HG03139 (cell line): ENCODE measurements around the gene FILIP1.

Source experiments
- ATAC-seq: cut with Tn5 transposase; IDR thresholded peaks from one replicate; pipeline ENCODE4 v1.9.1; 2021; ENCODE audit not compliant: unreplicated experiment

Gene FILIP1

GRCh38 chr6:75279418-75279817, 214.2 kb downstream of the FILIP1 start:
- no peak for ATAC-seq

DNA sequence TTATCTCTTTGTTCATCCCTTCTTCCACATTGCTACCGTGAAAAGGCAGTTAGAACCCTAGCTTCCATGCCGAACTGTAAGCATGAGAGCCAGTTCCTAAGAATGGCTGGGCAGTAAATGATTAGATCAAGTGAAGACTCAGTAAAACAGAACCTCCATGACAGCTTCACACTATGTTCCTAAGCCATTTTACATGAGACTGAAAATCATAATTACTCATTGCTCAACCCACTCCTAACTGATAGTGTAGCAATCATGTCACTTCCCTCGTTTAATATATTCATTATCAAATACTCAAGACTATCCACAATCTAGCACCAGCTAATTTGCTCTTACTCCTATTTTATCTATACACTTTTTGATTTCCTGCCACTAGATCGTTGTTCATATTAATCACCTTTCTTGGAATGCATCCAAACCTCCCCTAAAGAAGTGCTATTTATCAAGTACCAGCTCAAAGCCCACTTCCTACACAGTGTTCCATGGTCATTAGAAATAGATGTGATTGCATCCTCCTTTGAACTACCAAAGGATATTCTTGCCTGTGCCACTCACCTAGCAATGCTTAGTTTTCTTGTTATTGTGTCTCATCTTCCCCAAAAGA, 215.0 kb downstream of the FILIP1 start:
- no peak for ATAC-seq

DNA sequence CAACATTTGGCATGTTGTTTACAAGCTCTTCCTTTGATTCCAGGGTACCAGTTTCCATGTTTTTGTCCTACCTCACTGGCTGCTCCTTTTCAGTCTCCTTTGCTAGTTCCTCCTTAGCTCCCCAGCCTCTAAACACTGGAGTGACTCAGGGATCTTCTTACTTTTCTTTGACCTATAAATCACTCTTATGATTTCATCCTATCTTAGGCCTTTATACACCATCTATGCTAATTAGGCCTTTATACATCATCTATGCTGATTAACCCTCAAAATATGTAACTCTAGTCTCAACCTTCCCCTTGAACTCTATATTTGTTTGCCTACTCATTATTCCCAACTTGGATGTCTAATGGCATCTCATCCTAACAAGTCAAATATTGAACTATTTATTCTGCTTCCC, 218.5 kb downstream of the FILIP1 start:
- no peak for ATAC-seq

DNA sequence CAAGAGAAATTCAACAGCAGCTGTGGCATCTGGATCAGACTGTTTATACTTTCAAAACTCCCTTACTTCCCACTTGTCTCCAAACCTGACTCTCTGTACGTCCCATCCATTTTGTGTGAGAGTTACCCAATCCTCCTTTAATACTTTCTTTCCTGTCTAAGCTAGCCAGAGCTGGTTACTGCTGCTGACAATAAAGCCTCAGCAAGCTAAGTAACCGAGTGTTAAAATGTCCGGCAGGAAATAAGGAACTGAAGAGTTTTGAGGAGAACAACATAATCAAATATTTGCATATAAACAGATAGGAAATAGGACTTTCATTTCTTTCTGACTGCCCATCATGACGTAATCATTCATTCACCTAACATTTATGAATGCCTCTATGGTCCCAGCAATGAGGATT, 220.6 kb downstream of the FILIP1 start:
- no peak for ATAC-seq

DNA sequence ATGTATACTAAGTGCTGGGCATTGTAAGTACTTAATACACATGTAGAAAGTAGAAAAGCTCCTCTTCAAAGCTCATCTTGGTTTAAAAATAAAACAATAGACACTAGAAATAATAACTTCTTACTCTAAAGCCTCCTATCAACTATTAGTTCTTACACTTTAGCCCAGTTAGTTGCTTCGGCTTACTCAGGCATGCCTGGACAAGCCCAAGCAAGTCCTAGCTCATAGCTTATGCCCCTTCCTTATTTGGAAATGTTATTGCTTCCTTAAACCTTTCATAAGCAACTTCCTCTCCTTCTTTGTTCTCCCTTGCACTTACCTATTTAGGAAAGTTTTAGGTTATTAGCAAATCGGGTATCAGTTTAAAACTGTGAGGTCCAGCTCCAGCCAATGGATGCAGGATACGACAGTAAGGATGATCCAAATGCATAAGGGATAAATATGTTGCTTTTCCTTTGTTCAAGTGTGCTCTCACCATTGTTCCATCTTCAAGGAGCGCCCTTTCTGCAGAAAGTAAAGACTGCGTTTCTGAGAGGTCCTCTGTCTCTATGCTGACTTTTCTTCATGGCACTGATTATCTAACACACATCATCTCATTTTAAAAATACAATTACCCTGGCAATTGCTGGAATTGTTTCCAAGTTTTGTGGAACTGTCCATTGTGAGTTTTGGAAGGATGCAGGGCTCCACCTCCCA, 221.3 kb downstream of the FILIP1 start:
- no peak for ATAC-seq

DNA sequence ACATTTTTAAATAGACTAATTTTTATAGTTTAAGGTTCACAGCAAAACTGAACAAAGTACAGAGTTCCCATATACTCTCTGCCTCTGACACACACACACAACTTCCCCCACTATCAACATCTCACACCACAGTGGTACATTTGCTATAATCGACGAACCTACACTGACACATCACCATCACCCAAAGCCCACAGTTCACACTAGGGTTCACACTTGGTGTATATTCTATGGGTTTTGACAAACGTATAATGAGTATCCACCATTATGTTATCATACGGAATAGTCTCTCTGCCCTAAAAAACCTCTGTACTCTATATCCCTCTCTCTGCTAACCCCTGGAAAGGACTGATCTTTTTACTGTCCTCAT, 224.6 kb downstream of the FILIP1 start:
- ATAC-seq, result no peak

DNA sequence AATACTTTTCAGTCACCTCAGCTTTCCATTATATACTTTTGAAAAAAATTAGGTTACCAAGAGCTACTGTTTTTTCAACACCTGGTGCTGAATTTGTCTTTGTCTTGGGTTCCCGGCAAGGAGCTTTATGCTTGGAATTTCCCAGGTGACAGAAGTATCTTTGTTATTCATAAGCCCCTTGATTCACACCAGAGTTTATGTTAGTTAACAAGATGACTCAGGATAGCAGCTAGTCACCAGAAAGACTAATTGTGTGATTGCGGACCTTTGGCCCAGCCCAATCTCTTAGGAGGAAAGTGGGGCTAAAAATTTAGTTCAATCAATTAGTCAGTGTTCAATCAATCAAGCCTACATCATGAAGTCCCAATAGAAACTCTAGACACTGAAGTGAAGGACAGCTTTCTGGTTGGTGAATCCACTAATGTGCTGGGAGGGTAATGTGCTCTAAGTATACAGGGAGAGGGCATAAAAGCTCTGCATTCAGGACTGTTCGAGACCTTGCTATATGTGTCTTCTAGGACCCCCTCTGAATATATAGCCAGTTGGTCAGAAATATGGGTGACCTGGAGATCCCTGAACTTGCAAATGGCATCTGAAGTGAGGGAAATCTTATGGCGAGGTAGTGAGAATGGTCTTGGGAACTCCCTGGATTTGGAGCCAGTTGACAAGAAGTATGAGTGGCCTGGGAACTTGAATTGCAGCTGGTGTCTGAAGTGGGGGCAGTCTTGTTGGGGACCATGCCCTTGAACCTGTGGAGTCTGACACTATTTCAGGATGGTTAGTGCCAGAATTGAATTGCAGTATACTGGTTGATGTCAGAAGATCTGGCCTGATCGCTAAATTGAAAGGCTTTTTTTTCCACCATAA, 225.2 kb downstream of the FILIP1 start:
- ATAC-seq, result no peak

- ATAC-seq, result no peak
Measured at GRCh38 chr6:75267461-75267860, 226.1 kb downstream of the FILIP1 start.

DNA sequence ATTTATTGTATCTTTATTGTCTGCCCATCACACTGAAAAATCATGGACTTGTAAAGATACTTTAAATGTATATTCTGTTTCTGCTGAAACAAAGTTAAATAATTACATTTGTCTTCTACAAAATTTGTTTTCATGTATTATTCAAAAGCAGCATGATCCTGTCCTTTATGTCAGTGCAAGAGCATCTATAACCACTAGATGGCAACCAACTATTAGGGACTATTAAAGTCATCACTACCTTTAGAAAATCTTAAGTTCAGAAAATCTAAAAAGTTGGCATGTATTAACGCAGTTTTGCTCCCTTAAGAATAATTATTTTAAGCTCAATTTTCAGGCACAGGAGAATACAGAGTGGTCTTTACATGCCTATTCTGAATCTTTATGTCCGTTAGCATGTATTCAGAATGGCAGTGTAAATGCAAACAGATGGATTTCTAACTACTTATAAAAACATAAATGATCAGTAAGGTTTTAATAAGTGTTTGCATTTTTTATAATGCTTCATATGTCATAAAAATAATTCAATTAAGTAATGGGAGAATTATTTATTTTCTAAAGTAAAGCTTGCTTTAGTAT, 226.8 kb downstream of the FILIP1 start:
- peak; percentile 69 for ATAC-seq

DNA sequence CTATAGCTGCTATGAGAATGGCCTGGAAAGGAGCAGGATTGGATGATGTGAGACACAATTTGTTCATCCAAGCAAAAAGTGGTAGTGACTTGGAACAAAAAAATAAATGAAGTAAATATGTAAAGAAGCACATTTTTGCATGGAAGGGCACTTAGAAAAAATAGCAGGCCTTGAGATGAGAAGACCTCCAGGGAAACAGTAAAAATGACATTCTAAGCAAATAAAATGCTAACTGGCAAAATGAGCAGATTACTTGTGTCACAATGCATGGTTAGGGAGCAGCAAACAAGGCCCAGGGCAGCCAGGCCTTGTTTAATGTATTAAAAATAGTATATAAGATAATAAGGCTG, 230.2 kb downstream of the FILIP1 start:
- ATAC-seq, result no peak

DNA sequence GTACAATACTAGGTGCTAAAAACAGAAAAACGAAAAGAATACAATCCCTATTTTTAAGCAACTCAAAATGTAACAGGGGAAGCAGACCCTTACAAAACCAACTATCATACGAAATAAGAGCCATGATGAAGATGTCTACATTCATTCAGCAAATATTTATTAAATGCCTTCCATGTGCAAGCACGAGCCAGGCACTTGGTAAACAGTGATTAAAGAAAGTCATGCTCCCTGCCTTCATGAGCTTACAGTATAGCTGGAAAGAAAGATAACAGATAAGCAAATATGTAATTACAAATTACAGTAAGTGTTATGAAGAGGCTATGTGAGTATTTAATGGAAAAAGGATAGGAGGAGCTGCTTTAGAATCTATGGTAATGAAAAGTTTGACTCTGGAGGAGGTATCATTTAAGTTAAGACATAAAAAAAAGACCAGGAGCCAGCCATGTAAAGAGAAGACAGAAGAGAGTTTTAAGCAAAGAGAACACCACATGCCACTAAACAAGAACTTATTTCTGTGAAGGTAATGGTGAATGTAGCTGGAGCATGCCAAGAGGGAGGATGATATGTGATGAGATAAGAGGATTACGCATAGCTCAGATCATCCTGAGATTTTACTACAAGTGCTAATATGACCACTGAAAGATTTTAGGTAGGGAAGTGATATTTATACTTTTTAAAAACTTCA, 230.7 kb downstream of the FILIP1 start:
- no peak for ATAC-seq

GRCh38 chr6:75261299-75261698, 232.3 kb downstream of the FILIP1 start:
- no peak for ATAC-seq

- ATAC-seq, result no peak
Measured at GRCh38 chr6:75257343-75258087, 236.1 kb downstream of the FILIP1 start.

GRCh38 chr6:75250552-75250951, 243.0 kb downstream of the FILIP1 start:
- ATAC-seq, result no peak

DNA sequence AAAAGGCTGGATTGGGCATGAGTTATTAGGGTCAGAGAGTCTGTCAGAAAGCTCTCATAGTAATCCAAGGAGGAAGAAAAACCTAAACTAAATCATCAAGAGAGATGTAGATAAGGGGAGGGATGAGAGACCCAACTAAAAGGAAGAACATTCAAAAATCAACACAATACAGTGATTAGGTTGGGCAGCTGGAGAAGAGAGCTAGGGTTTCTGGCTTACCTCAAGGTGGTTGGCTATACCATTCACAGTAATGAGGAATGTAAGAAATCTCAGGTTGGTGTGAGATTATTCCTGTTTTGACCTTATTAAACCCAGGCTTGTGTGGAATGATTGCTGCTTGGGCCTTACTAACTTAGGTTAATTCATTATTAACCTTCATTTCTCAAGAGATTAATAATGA, 243.8 kb downstream of the FILIP1 start:
- ATAC-seq, result no peak

GRCh38 chr6:75246386-75246785, 247.2 kb downstream of the FILIP1 start:
- no peak for ATAC-seq

- ATAC-seq, result no peak
Measured at GRCh38 chr6:75244063-75244584, 249.5 kb downstream of the FILIP1 start.

DNA sequence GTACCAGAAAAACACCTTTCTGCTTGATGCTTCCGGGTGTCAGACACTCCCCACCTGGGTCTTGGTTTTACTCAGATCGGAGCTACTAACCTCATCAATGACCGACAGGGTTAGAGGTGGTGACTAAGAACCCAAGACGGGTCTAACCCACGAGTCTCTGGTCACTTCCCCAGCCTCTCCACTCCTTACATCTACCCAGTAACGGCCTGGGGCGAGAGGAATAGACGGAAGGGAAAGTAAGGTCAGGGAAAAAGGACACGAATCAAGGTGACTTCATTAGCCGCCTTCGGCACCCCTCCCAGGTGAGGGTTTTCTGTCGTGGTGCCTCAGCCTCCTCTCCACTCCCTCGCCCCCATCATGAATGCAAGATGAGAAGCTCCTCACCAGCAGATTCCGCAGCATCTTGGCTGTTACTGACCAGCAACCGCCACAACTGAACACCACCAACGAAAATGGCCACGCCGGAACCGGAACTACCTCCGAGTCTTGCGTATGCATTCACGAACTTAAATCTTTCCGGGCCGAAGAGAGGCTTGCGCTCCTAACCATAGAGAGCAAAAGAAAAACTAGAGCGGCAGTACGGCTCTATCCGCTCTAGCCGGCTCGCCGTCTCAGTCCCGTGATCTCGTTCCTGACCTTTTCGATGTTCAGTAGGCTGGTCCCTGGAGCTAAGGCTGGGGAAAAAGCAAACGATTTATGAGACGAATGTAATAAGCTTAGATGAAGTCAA, 250.1 kb downstream of the FILIP1 start, which contains the start of gene COX7A2:
COX7A2 (minus strand) TSS at position 469 of the 730 bp plus-strand sequence; CDS start at position 402, 67 bp downstream.
- peak; percentile 95 for ATAC-seq
